CD4-positive, alpha-beta T cell treated with Interleukin-15 for 1 hour (primary cell): ENCODE data around the gene ANGPTL4.
"Not testable (repeated sequence)": the region's sequence is repeated elsewhere in the genome, so short reads cannot be mapped to it uniquely, and the experiment has no call there.

Experiments
- DNase-seq: peaks from one replicate; pipeline ENCODE4 v3.0.0-alpha.2; 2020

The ANGPTL4 gene

DNA sequence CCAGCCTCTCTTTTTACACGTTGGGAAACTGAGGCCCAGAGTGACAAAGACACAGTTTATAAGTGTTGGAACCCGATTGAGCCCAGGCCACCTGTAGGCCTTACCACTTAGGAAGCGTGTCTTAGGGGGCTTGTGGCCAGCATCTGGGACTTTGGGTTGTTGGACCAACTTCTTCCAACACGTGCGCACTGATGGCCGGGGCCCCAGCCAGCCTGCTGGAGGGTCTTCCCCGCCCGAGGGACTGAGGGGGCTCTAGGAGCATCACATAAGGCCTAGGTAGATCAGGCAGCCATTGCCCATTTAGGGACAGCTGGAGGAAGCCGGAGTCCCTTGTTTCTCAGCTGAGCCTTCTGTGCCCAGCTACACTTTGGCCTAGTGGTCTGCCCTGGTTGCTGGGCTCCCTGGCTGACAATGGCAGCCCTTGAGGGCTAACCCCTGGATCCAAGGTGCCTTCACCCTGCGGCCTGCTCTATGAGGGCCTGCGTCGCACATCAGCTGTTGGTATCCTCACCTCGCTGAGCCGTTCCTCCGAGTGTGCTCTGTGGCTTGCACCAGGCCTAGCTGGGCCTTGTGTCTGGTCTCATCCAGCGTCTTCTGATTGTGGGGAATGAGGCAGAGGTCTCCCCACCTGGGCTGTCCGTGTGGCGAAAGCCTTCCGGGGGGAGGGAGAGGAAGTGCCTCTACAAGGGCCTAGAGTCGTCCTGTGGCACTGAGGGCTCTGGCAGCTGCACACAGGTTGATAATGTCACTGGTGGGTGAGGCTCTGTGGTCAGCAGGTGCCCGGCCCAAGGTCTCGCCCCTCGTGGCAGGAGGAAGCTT is 27.5 kb downstream of the ANGPTL4 start:
- no peak for DNase-seq

DNA sequence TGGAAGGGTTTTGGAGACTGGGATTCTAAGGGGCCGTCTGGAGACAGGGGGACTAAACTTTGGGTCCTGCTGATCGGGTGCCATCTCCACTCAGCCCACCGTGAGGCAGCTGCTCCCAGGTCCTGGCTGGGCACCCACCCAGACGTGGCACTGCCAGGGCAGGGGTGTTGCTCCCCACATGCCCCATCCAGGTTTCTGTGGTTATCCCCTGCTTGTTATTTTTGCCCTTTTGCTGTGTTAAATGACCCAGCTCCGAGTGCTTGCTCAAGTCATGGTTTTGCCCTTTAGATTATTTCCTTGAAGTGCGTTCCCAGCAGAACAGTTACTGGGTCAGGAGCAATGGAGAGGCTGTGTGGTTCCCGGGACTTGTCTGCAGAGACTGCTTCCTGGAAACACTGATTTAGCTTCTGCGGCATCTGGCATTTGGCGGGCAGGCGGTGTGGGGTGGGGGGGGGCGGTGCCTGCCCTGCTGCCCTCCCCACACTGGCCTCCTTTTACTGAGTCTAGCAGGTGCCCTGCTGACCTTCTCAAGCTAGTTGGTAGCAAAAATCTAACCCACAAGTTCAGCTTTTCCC is 28.1 kb downstream of the ANGPTL4 start:
- no peak for DNase-seq

DNA sequence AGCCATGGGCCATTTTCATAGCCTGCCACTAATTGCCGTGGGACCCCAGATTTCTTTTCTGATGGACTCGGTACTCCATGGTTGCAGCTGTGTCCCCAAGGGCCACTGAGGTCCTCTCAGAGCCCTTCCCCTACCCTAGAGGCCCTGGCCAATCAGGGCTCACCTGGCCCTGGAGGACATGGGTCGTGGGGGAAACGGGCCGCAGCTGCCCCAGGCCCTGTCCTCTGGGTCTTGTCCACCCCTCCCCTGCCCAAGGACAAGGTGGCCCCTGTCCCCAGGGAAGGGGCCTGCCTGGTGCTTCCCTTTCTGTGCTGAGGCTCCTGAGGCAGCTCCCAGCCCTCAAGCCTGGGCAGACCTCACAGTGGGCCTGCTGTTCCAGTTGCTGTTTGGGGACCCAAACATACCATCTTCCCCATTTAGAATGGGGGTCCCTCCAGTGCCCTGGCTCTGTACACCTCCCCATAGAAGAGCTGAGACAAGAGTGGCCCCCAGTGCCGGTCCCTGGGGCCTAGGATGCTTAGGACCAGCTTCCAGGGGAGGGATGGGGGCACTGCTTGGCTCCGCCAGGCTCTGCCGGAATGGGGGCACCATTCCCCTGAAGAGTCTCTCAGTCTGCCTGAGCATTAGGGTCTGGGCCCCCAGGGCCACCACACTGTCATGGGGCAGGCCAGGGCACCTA is 29.4 kb downstream of the ANGPTL4 start:
- DNase-seq = no peak

DNA sequence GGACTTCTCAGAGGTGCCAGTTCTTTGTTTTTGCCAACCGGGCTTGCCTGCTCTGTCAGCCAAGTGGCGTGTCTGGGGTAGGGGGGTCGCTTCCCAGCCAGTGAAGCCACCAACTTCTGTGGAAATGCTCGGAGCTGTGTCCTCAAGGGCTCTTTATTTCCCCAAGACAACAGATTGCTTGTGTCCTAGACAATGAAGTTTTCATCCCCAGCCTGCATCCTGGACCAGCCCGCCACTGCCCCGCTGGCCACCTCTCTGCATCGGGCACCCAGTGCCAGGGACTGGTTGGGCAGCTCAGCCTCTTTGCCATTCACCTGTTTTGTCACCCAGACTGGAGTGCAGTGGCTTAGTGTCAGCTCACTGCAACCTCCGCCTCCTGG is 29.9 kb downstream of the ANGPTL4 start:
- no peak for DNase-seq

DNA sequence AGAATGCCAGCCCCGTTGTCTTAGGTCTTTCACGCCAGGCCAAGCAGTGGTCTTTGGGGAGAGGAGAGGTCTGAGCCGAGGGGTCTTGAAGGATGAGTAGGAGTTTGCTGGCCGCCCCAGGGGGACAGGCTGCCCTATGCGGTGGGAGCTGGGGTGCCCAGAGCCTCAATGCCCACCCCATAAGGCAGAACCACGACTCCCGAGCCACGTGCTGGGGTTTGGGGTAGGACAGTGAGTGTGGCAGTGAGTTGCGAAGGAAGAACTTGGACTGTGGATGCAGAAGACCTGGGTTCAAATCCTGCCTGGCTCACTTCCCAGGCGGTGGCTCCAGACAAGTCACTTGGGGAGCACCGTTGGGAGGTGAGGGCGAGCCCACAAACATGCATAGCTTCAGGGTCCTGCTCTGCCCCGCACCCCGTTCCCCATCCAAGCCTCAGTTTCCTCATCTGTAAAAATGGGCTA is 31.7 kb downstream of the ANGPTL4 start:
- DNase-seq = no peak

DNA sequence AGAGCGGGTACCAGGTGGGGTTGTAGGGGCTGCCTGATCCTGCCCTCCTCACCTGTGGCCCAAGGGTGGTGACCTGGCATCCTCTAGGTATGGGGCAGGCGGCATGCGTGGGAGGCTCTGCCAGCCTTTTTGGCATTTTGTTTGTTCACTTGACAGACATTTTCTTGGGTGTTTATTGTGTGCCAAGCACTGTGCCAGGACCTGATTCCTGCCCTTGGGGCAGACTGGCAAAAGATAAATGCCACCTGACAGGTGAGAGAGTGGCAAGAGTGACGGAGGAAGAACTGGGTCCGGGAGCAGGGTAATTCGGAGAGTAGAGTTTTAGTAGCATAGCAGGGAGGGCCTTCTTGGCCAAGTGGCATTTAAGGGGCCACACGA is 32.2 kb downstream of the ANGPTL4 start:
- no peak for DNase-seq

DNA sequence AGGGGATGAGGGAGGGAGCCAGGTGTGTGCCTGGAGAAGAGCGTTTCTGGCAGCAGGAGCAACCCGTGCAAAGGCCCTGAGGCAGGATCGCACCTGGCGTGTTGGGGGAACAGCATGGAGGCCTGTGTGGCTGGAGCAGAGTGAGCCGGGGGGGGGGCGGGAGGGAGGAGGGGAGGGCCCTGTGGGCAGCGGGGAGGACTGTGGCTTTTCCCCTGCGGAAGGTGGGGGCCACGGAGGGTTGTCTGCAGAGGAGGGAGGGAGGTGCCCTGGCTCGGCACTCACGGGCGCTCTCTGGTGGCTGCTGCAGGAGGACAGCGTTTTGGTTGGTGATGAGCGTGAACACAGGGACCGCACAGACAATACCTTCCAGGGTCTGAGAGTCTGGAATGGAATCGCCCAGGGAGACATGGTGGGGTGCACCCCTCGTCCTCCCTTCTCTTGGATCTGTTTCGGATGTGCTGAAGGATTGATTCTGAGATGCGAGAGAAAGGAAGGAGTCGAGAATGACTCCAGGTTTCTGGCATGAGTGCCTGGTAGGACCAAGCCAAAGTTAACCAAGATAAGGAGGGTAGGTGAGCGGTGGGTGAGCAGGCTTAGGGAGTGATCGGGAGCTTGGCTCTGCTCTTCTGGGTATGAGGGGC is 32.7 kb downstream of the ANGPTL4 start:
- peak; percentile 79 for DNase-seq

DNA sequence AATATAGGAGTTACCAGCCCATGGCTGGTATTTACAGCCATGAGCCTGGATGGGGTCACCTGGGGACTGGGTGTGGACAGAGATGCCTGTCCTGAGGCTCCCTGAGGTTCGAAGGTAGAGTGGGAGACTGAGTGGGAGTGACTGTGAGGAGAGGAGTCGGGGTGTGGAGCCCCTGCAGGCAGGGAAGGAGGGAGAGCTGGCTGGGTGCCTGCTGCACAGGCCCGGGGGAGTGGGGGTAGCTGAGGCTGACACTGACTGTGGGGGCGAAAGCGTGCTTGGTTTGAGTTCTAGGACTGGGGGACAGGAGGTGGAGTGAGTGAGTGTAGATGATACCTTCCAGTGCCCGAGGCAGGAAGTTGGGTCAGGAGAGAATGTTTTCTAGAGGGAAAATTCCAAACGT is 33.3 kb downstream of the ANGPTL4 start:
- DNase-seq = no peak

DNA sequence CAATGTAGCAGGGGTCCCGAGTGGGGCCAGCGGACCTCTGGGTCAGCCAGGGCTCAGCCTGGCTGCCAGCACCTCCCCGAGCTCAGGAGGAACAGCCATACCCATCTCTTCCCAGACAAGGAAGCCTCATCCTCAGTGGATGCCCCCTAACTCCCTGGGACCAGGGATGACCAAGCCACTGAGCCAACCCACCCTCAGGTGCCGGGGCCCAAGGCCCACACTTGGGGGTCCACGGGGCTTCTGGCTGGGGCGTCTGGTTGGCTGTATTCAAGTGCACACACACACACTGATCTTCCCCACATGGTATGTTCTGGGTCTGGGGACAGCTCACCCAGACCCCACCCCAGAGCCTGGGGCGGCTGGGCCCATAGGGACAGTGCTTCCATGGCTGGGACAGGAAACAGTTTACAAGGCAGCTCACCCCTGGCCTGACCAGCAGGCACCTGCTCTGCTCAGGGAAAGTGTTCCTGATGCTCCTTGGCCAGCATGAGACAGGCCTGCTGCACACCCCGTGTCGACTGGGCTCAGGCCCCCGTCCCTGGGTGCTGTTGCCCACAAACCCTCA is 33.9 kb downstream of the ANGPTL4 start:
- no peak for DNase-seq

DNA sequence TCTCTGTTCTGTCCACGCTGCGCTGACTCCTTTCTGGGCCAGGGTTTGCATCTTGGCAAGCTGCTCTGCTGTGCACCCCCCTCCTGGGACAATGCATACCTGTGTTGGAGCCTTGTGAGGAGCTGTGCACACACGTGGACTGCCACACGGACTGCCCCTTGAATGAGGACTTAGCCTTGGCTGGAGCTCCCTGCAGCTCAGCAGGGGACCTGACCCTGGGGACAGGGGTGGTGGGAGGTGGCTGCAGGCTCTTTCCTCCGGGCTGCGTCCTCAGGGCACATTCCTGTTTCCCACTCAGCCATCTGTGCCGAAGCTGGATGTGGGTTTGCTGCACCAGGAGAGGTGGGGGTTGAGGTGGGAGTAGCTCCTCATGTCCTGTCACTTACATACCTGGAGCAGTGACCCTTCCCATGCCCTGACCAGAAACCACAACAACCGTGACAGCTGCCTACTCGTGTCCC is 34.4 kb downstream of the ANGPTL4 start:
- no peak for DNase-seq

DNA sequence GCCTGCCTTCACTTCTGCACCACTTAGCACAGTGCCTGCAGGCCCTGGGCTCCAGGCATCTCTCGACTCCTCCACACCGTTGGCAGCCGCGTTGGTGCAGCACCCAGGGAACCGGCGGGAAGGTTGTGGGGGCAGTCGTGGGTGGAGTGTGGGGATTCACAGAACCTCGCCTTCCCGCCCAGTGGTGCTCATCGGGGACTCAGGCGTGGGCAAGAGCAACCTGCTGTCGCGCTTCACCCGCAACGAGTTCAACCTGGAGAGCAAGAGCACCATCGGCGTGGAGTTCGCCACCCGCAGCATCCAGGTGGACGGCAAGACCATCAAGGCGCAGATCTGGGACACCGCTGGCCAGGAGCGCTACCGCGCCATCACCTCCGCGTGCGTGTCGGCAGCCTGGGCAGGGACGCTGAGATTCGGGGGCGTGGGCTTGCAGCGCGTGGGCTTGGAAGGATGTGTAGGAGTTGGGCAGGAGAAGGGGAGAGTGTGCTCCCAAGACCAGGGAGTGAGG is 35.8 kb downstream of the ANGPTL4 start:
- no peak for DNase-seq

DNA sequence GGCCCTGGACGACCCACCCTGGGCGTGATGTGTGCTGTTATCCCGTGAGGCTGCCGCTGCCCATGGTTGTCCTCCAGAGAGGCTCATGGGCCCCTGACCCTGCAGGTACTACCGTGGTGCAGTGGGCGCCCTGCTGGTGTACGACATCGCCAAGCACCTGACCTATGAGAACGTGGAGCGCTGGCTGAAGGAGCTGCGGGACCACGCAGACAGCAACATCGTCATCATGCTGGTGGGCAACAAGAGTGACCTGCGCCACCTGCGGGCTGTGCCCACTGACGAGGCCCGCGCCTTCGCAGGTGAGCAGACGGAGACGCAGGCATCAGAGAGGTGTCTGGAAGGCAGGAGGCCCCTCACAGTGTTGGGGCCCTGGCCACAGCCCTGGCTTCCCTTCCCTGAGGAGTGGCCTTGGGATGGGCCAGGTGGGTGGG is 38.0 kb downstream of the ANGPTL4 start:
- no peak for DNase-seq

DNA sequence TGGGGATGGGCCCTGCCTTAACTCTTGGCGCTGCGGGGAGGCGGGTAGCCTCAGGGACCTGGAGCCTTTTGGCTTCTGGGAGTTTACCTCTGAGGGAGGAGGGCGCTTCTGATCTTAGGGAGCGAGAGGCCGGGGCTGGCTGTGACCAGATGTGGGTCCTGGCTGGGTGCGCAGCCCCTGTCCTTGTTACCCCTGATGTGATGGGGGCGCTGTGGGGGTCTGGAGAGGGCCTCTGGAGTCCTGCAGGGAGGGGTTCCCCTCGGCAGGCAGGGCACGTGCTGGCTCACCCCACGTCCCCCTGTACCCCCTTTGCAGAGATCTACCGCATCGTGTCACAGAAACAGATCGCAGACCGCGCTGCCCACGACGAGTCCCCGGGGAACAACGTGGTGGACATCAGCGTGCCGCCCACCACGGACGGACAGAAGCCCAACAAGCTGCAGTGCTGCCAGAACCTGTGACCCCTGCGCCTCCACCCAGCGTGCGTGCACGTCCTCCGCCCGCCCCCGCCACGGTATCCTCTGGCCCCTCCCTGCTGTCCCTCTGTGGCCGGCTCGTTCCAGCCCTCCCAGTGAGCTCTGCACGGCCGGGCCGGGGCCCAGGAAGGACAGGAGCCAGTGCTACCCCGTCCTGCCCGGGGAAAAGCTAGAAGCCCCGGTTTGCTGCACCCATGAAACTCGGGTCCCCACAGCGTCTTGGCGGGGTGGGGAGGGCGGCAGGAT is 39.3 kb downstream of the ANGPTL4 start:
- DNase-seq = no peak

DNA sequence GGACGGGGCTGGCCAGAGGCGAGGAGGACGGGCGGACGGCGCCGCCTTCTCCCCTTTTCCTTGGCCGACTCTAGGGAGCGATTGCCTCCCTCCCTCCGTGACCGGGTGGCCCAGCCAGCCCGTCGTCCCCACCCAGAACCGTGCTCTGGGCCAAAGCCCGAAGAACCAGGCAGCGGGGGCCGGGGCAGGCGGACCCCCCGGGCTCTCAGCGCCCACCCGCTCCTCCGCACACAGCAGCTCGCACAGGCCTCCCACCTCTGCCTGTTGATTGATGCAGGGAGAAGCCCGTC is 39.8 kb downstream of the ANGPTL4 start:
- DNase-seq = no peak

DNA sequence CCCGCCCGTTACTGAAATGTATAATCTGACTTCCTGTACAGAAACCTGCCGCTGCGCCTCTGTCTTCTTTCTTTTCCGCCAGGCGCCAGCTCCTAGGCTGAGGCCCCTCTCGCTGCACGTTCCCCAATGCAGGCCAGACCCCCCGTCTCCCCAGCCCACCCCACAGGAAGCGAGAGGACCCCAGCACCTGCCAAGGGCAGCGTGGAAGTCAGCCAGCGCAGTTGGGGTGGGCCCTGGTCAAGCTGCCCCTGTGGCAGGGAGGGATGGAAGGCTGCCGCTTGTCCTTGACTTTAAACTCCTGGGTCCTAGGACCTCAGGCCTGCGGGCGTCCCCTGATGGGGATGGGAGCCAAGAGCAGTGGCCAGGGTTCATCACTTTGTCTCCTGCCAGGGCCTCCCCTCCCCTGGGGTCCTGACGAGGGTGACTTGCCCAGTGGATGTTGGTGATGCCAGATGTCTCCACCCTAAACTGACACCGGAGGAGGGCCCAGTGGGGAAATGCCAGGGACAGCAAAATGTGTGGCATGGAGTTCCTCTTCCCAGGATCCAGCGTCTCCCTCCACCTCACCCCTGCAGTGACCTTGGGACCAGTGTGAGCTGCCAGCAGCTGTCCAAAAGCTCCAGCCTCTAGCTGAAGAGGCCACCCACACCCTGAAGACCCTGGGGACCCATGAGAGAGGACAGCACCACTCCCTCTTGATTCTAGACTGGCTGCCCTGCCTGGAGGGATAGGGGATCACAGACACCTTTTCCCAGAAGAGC is 40.6 kb downstream of the ANGPTL4 start:
- DNase-seq = no peak

DNA sequence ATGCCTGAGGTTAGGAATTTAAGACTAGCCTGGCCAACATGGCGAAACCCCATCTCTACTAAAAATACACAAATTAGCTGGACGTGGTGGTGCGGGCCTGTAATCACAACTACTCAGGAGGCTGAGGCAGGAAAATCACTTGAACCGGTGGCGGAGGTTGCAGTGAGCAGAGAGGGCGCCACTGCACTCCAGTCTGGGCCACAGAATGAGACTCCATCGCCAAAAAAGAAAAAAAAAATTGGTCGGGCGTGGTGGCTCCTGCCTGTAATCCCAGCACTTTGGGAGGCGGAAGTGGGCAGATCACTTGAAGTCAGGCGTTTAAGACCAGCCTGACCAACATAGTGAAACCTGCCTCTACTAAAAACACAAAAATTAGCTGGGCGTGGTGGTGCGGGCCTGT is 46.8 kb downstream of the ANGPTL4 start:
- not testable (repeated sequence) for DNase-seq

DNA sequence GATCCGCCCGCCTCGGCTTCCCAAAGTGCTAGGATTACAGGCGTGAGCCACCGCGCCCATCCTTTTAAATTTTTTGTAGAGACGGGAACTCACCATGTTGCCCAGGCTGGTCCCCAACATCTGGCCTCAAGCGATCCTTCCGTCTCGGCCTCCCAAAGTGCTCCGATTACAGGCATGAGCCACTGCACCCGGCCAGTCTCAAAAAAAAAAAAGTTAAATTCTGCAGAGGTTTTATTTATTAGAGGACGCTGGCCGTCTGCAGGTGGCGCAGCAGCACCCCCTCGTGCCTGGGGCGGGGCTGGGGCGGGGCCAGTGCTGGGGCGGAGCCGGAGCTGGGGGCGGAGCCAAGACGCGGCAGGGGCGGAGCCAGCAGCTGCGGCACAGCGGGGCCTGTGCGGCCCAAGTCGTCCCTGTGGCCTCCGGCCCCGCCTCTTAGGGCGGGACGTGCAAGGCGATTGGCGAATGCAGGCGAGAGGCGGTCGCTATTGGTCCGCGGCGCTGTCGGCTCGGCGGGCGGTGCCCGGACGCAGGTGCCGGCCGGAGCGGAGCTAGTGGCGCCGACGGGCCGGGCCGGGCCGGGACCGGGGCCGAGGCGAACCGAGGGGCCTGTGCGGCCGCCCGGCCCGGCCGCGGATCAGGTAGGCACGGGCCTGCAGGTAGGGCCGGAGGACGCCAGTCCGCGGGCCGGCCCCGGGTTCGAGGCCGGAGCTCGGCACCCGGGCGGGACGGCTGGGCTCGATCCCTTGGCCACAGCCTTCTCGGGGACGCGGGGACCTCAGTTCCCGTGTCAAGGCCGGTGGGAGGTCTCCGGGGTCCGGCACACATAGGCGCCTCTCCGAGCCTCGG is 49.1 kb downstream of the ANGPTL4 start, which contains the start of gene MARCHF2:
Gene MARCHF2, plus strand, starts transcription at position 523 of the 846 bp plus-strand sequence. CDS start 8,536 bp downstream, outside the sequence.
- DNase-seq = peak; percentile 97

DNA sequence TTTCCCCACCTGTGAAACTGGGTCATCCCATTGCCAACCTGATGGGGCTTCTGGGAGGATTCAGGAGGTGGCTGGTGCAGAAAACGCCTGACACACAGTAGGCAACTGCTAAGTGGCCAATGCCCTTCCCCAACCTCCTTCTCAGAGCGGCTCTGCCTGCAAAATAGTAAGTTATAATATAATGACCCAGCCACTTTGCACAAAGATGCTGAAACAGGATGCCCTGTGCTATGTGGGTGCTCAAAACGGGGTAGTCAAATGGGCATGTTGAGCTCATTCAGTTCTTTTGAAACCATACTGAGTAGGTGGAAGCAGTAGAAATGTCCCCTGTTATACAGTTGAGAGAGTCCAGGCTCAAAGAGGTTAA is 49.7 kb downstream of the ANGPTL4 start:
- DNase-seq = no peak

DNA sequence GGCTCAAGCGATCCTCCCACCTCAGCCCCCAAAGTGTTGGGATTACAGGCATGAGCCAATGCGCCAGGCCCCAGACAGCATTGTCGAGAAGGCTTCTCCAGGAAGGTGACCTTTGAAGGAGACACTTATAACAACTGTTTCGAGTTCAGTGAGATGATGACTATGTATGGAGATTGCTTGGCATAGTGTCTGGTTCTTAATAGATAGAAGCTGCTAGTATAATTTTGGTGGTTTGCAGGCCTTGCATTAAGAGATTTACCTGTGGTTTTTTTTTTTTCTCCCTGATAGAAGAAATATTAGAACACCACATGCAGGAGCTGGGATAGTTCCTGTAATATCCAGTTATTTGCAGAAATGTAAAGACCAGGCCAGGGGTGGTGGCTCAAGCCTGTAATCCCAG is 52.8 kb downstream of the ANGPTL4 start:
- DNase-seq = no peak
